Epithelial cell of prostate (primary cell): ENCODE results near the gene TGFBR3L.
"Not testable (repeated sequence)": the region's sequence is repeated elsewhere in the genome, so short reads cannot be mapped to it uniquely, and the experiment has no call there.

Source experiments
- DNase-seq: peaks from one replicate; pipeline ENCODE4 v3.0.0-alpha.2; 2011; ENCODE audit warnings: low read depth, low spot score
- H3K27ac ChIP-seq: fragments of 450-650 bp; 2 replicates; pipeline ENCODE4 v1.5.1; 2017; ENCODE audit warnings: mild to moderate bottlenecking

TGFBR3L gene

GRCh38 chr19:7925171-7925851 lies 10.7 kb downstream of the TGFBR3L start:
- DNase-seq = no peak
- H3K27ac ChIP-seq = no peak overlapping the region

GRCh38 chr19:7926021-7926726 lies 11.5 kb downstream of the TGFBR3L start, which contains the start of gene CTXN1:
CTXN1 (minus strand) TSS chr19:7926135; CDS start chr19:7925538, 597 bp downstream.
- no peak within 1 kb of the TSS for H3K27ac ChIP-seq

GRCh38 chr19:7926727-7927604 lies 12.3 kb downstream of the TGFBR3L start:
- H3K27ac ChIP-seq = no peak overlapping the region
- DNase-seq = no peak

More at GRCh38 chr19:7926021-7926726, 11.5 kb downstream of the TGFBR3L start, which contains the start of gene CTXN1:
- no peak for DNase-seq

- no peak for DNase-seq
- peak overlapping the region; percentile 80 for H3K27ac ChIP-seq
These were observed 13.1 kb downstream of the TGFBR3L start for GRCh38 chr19:7927605-7928333.

DNA sequence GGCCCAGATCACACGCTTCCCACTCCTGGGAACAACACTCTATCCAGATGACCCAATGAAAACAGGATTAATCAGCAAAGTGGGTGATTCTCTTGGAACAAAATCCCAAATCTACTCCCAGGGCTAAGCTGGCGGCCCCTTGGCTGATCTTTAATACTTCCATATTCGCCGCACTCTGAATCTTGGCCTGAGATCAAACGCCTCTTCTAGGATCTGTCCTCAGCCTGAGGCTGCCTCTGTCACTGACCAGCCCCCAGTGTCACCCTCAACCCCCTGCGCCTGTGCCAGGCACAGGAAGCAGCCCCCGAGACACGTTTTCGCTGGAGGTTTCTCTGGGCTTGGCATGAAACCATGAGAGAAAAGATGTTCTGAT lies 13.7 kb downstream of the TGFBR3L start:
- peak overlapping the region; percentile 80 for H3K27ac ChIP-seq
- no peak for DNase-seq

DNA sequence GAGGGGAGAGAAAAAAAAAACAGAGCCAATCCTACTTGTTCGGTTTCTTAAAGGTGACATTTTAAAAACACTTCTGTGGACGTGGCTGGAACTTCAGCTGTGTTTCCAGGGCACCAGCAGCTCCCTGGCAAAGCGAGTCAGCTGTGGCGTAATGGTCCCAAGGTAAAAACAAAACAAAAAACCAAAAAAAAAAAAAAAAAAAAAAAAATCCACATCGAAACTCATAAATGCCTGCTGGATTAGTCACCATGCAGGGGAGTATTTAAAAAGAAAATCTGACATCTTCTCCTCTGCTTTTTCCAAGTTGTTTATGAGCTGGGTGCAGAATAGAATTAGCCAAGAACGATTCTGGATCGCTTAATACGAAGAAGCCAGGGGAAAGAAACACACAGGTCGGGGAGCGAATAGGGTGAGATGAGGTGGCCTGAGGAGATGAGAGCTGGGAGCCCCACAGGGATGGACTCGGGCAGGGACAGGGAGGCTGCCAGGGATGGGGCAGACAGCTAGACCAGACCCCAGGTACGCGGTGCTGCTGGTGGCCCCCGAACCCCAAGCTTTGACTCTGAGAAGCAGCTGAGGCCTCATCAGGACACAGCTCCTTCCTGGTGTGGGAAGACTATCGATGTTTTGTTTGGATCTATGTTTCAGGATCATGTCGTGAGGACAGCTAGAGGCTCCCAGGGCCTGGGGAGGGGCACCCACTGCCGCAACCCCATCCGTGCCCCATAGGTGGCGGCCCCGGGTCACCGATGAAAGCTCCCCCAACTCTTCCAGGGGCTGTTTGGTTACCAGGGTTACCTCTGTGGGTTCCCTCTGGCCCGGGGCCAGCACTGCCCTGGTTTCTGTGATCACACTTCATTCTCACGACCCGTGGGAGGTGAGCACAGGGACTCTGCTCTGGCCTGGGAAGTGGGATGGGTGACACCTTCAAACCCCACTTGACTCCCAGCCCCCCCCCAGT lies 14.4 kb downstream of the TGFBR3L start:
- DNase-seq = peak; percentile 49
- peak overlapping the region; percentile 80 for H3K27ac ChIP-seq

DNA sequence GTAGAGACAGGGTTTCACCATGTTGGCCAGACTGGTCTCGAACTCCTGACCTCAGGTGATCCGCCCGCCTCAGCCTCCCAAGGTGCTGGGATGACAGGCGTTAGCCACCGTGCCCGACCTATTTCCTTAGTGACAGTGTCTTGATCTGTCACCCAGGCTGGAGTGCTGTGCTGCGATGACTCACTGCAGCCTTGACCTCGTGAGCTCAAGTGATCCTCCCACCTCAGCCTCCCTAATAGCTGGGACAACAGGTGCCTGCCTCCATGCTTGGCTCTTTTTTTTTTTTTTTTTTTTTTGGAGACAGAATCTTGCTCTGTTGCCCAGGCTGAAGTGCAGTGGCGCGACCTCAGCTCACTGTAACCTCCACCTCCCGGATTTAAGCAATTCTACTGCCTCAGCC lies 15.4 kb downstream of the TGFBR3L start:
- not testable (repeated sequence) for DNase-seq
- H3K27ac ChIP-seq = peak overlapping the region; percentile 80

DNA sequence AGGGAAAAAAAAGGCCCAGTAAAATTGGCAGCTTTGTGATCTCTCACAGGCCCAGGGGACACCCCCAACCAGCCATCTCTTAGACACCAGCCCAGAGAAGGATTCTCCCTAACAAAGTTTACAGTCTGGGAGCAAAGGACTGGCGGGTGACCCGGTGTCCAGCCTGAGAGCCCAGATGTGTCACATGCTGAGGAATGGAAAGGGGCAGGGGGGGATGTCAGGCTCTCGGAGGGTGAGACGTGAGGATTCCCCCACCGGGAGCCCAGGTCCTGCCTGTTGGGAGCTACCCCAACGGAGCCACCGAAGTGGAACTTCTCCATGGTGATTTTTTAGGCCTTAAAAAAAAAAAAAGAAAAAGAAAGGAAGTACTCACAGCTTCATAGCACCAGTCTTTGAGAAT lies 16.1 kb downstream of the TGFBR3L start:
- H3K27ac ChIP-seq = peak overlapping the region; percentile 80
- DNase-seq = no peak

GRCh38 chr19:7931221-7932061 lies 16.8 kb downstream of the TGFBR3L start:
- DNase-seq = no peak
- peak overlapping the region; percentile 80 for H3K27ac ChIP-seq

GRCh38 chr19:7932276-7932929 lies 17.8 kb downstream of the TGFBR3L start:
- H3K27ac ChIP-seq = no peak overlapping the region
- DNase-seq = no peak

- no peak overlapping the region for H3K27ac ChIP-seq
- DNase-seq = no peak
These were observed 18.3 kb downstream of the TGFBR3L start for GRCh38 chr19:7932930-7933300.

- H3K27ac ChIP-seq = no peak overlapping the region
- no peak for DNase-seq
These were observed 18.8 kb downstream of the TGFBR3L start for GRCh38 chr19:7933411-7933810.

DNA sequence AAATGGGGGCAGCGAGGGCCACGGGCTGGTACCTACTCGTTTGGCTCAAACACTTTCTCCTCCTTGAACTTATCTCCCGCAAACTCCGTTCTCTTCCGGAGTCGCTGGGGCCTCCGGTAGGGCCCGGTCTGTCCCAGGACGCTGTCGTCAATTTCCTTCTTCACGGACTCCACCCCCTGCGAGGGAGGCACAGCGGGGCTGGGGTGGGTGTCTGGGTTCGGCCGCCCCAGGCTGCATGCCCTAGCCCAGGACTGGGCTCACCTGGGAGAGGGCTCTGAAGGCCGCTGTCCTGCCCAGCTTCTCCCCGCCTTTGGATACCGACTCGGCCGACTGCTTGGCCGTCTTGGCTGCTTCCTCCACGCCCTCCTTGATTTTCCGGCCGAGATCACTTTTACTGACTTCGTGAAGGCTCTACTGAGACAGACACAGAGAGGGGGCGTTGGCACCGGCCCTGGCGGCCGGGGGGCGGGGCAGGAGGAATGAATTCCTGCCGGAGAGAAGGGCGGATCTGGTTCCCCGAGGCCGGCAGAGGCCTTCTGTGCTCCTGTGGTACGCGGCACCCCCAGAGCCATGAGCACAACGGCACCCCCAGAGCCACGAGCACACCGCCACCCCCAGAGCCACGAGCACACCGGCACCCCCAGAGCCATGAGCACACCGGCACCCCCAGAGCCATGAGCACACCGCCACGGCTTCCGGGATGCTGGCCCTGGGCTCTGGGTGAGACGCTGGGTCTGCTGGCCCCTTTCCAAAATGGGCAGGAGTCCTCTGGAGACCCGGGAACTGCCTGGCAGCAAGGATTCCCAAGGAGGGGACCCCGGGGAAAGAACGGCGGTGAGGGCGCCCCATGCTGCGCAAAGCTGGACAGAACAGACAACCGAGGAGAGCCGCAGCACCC lies 19.4 kb downstream of the TGFBR3L start:
- no peak for DNase-seq

GRCh38 chr19:7934766-7935165 lies 20.1 kb downstream of the TGFBR3L start:
- no peak overlapping the region for H3K27ac ChIP-seq
- DNase-seq = no peak

More for the DNA sequence above, 19.4 kb downstream of the TGFBR3L start:
- no peak overlapping the region for H3K27ac ChIP-seq

GRCh38 chr19:7940841-7941240 lies 26.2 kb downstream of the TGFBR3L start:
- no peak for DNase-seq
- no peak overlapping the region for H3K27ac ChIP-seq

GRCh38 chr19:7941895-7942596 lies 27.4 kb downstream of the TGFBR3L start:
- H3K27ac ChIP-seq = no peak overlapping the region
- DNase-seq = no peak
